H9 (cell line): ENCODE data around the gene GPD1. TPM values are rescaled to one million over a fixed set of nuclear protein-coding genes. Genes with fewer than 3 reads are reported as not detected.
A peak's percentile ranks its signal among the peaks of the same experiment; 100 is the strongest.
"Not testable (repeated sequence)": the region's sequence is repeated elsewhere in the genome, so short reads cannot be mapped to it uniquely, and the experiment has no call there.

ENCODE experiments used
- DNase-seq: peaks from one replicate; pipeline ENCODE4 v3.0.0-alpha.2; 2017
- H2AFZ ChIP-seq: one replicate; pipeline ENCODE4 v1.6.1; 2013; ENCODE audit warnings: mild to moderate bottlenecking, low read length, control low read depth, moderate library complexity
- H2AK5ac ChIP-seq: 2 replicates; pipeline ENCODE4 v1.6.1; 2013; ENCODE audit warnings: low read length, control low read depth, mixed read lengths; ENCODE audit not compliant: insufficient read length
- H2BK120ac ChIP-seq: one replicate; pipeline ENCODE4 v1.6.1; 2013; ENCODE audit warnings: low read depth, mild to moderate bottlenecking, low read length, control low read depth, inconsistent platforms; ENCODE audit not compliant: poor library complexity, severe bottlenecking
- H2BK12ac ChIP-seq: 2 replicates; pipeline ENCODE4 v1.6.1; 2013; ENCODE audit warnings: low read length, control low read depth, mixed read lengths, low read depth; ENCODE audit not compliant: insufficient read length
- H2BK15ac ChIP-seq: 2 replicates; pipeline ENCODE4 v1.6.1; 2013; ENCODE audit warnings: low read depth, low read length, control low read depth
- H2BK20ac ChIP-seq: one replicate; pipeline ENCODE4 v1.6.1; 2013; ENCODE audit warnings: low read depth, mild to moderate bottlenecking, low read length, control low read depth, inconsistent platforms; ENCODE audit not compliant: poor library complexity, severe bottlenecking
- H2BK5ac ChIP-seq: 2 replicates; pipeline ENCODE4 v1.6.1; 2013; ENCODE audit warnings: low read length, control low read depth, mixed read lengths; ENCODE audit not compliant: insufficient read length
- H3K14ac ChIP-seq: 2 replicates; pipeline ENCODE4 v1.6.1; 2013; ENCODE audit warnings: low read length, control low read depth; ENCODE audit not compliant: insufficient read depth
- H3K18ac ChIP-seq: 2 replicates; pipeline ENCODE4 v1.6.1; 2013; ENCODE audit warnings: low read depth, mild to moderate bottlenecking, mixed read lengths, low read length, control low read depth; ENCODE audit not compliant: insufficient read length
- H3K23ac ChIP-seq: 2 replicates; pipeline ENCODE4 v1.6.1; 2013; ENCODE audit warnings: low read length, control low read depth, mixed read lengths, low read depth; ENCODE audit not compliant: insufficient read length
- H3K23me2 ChIP-seq: 2 replicates; pipeline ENCODE4 v1.6.1; 2013; ENCODE audit warnings: low read depth, mild to moderate bottlenecking, mixed read lengths, low read length, control low read depth; ENCODE audit not compliant: insufficient read length, poor library complexity, severe bottlenecking
- H3K27ac ChIP-seq: 2 replicates; pipeline ENCODE4 v1.5.1; 2013; ENCODE audit warnings: low read length, control low read depth, mixed read lengths, low read depth; ENCODE audit not compliant: insufficient read length
- H3K27me3 ChIP-seq: 2 replicates; pipeline ENCODE4 v1.6.1; 2013; ENCODE audit warnings: low read length, control low read depth, inconsistent platforms; ENCODE audit not compliant: insufficient read depth
- H3K4ac ChIP-seq: 2 replicates; pipeline ENCODE4 v1.6.1; 2013; ENCODE audit warnings: low read depth, mild to moderate bottlenecking, control low read depth, inconsistent platforms, low read length, moderate library complexity
- H3K4me1 ChIP-seq: 2 replicates; pipeline ENCODE4 v1.6.1; 2013; ENCODE audit warnings: low read length, control low read depth, inconsistent platforms; ENCODE audit not compliant: insufficient read depth
- H3K4me2 ChIP-seq: 2 replicates; pipeline ENCODE4 v1.6.1; 2013; ENCODE audit warnings: low read length, control low read depth, mixed read lengths; ENCODE audit not compliant: insufficient read length, insufficient read depth
- H3K56ac ChIP-seq: 2 replicates; pipeline ENCODE4 v1.6.1; 2013; ENCODE audit warnings: low read depth, mild to moderate bottlenecking, mixed read lengths, low read length, control low read depth; ENCODE audit not compliant: insufficient read length
- H3K79me1 ChIP-seq: 2 replicates; pipeline ENCODE4 v1.6.1; 2013; ENCODE audit warnings: low read depth, mild to moderate bottlenecking, moderate library complexity, low read length, control low read depth, inconsistent platforms; ENCODE audit not compliant: insufficient read depth, poor library complexity, severe bottlenecking
- H3K79me2 ChIP-seq: 2 replicates; pipeline ENCODE4 v1.6.1; 2013; ENCODE audit warnings: low read length, control low read depth, inconsistent platforms; ENCODE audit not compliant: insufficient read depth
- H3K9ac ChIP-seq: 2 replicates; pipeline ENCODE4 v1.6.1; 2013; ENCODE audit warnings: low read length, control low read depth, mixed read lengths; ENCODE audit not compliant: insufficient read length; ENCODE audit errors: extremely low read depth
- H3K9me3 ChIP-seq: one replicate; pipeline ENCODE4 v1.6.1; 2013; ENCODE audit warnings: low read depth, low read length, inconsistent platforms; ENCODE audit not compliant: control insufficient read depth
- H3T11ph ChIP-seq: one replicate; pipeline ENCODE4 v1.6.1; 2013; ENCODE audit warnings: mild to moderate bottlenecking, low read length, control low read depth, inconsistent platforms
- H4K20me1 ChIP-seq: one replicate; pipeline ENCODE4 v1.6.1; 2013; ENCODE audit not compliant: control insufficient read depth, insufficient read length, insufficient read depth
- H4K5ac ChIP-seq: 2 replicates; pipeline ENCODE4 v1.6.1; 2013; ENCODE audit warnings: low read depth, mild to moderate bottlenecking, mixed read lengths, low read length, control low read depth; ENCODE audit not compliant: insufficient read length
- H4K8ac ChIP-seq: replicated peaks from 2 replicates; pipeline ENCODE4 v1.6.1; 2013; ENCODE audit warnings: low read length, control low read depth, mixed read lengths, low read depth; ENCODE audit not compliant: insufficient read length
- H4K91ac ChIP-seq: 2 replicates; pipeline ENCODE4 v1.6.1; 2013; ENCODE audit warnings: low read depth, mild to moderate bottlenecking, moderate library complexity, mixed read lengths, low read length, control low read depth; ENCODE audit not compliant: insufficient read length
- H3K27ac Mint-ChIP-seq, 3 experiments: 2 replicates in 2 of 3; 3 replicates in 1 of 3; pipeline ENCODE4 v1.8.0; 2020 to 2021; ENCODE audit warnings: mixed read lengths in 3 of 3, mild to moderate bottlenecking in 1 of 3, moderate library complexity in 1 of 3
- H3K27me3 Mint-ChIP-seq: 2 replicates; pipeline ENCODE4 v1.8.0; 2021; ENCODE audit warnings: low read depth, mild to moderate bottlenecking, moderate library complexity, mixed read lengths
- H3K36me3 Mint-ChIP-seq, 3 experiments: 2 replicates in 2 of 3; 3 replicates in 1 of 3; pipeline ENCODE4 v1.8.0; 2020 to 2021; ENCODE audit warnings: low read depth in 3 of 3, mixed read lengths in 3 of 3; ENCODE audit not compliant: insufficient read depth in 1 of 3
- H3K4me1 Mint-ChIP-seq, 2 experiments: 2 replicates each; pipeline ENCODE4 v1.8.0; 2020; ENCODE audit warnings: mixed read lengths in 2 of 2
- H3K4me3 Mint-ChIP-seq, 2 experiments: 2 replicates in 1 of 2; 3 replicates in 1 of 2; pipeline ENCODE4 v1.8.0; 2020 to 2021; ENCODE audit warnings: mild to moderate bottlenecking in 2 of 2, mixed read lengths in 2 of 2, moderate library complexity in 1 of 2
- H3K9me3 Mint-ChIP-seq, 2 experiments: 2 replicates in 1 of 2; 3 replicates in 1 of 2; pipeline ENCODE4 v1.8.0; 2020; ENCODE audit warnings: mild to moderate bottlenecking in 2 of 2, mixed read lengths in 2 of 2, moderate library complexity in 1 of 2
- CTCF ChIP-seq: fragments of 200-600 bp; sonication (generic); conservative IDR thresholded peaks from 3 replicates; pipeline ENCODE4 v1.8.0; 2021; ENCODE audit warnings: antibody characterized with exemption, mild to moderate bottlenecking
- WGBS: extraction: QIAGEN DNeasy Blood & Tissue Kit; methylation state at CpG from one replicate; pipeline ENCODE4 v1.1.7; 2013; ENCODE audit warnings: missing lambda C conversion rate, low lambda C conversion rate, mixed read lengths; ENCODE audit not compliant: insufficient read length; ENCODE audit errors: extremely low coverage; 5-methylcytosine and 5-hydroxymethylcytosine counted together
- total RNA-seq: library from RNA; stranded (reverse); gene quantifications from 2 replicates; pipeline ENCODE4 v1.2.1, GENCODE V29; 2021

GPD1 gene
- total RNA-seq, 1 experiment from 2014 or later, result 0.70 TPM

- no peaks in the 10 kb centered on the region for H3K27me3 Mint-ChIP-seq
- Histone ChIP-seq H3K27ac (no peak overlapping the region), H4K8ac (no peak overlapping the region), H3K18ac (no peak overlapping the region), H3K79me2 (no peaks in the 10 kb centered on the region; the same call in 1 of the 2 replicates), H3K4me2 (no peak overlapping the region), H3K27me3 (no peaks in the 10 kb centered on the region), H3T11ph (no peak overlapping the region), H4K5ac (no peak overlapping the region), H3K9ac (no peak overlapping the region), H2BK12ac (no peak overlapping the region), H3K4me1 (no peaks in the 10 kb centered on the region), H3K23ac (no peak overlapping the region), H3K23me2 (no peaks in the 10 kb centered on the region), H2AFZ (no peak overlapping the region), H3K14ac (no peak overlapping the region), H2BK15ac (no peak overlapping the region), H2BK120ac (no peak overlapping the region), H3K4ac (no peak overlapping the region), H3K9me3 (no peaks in the 10 kb centered on the region), H3K56ac (no peak overlapping the region), H2BK20ac (no peak overlapping the region), H2AK5ac (no peak overlapping the region), H4K20me1 (no peaks in the 10 kb centered on the region), H3K79me1 (peaks cover 3% of the 10 kb centered on the region), H4K91ac (no peak overlapping the region), H2BK5ac (no peak overlapping the region)
- WGBS, result no CpG with 5 or more reads among the region's 1 CpG
- peaks cover 0 to 3% of the 10 kb centered on the region in 2 experiments; a peak in 1 of 4 replicates for H3K4me1 Mint-ChIP-seq
- H3K9me3 Mint-ChIP-seq, result no peaks in the 10 kb centered on the region
- H3K27ac Mint-ChIP-seq, result peak overlapping the region in 2 of 3 experiments; percentile 10 to 36; a peak in 6 of 7 replicates
- no peak for TF ChIP-seq CTCF
- no peak overlapping the region for H3K4me3 Mint-ChIP-seq
- no peaks in the 10 kb centered on the region; a peak in 3 of 7 replicates for H3K36me3 Mint-ChIP-seq
- DNase-seq, result no peak
Measured at GRCh38 chr12:50151047-50151687, 47.4 kb downstream of the GPD1 start.

- H3T11ph ChIP-seq, H4K8ac ChIP-seq, H3K4me1 Mint-ChIP-seq, H2AK5ac ChIP-seq, H3K14ac ChIP-seq, H3K27me3 Mint-ChIP-seq, H3K4me3 Mint-ChIP-seq, H4K91ac ChIP-seq, H3K27ac ChIP-seq, H2AFZ ChIP-seq, DNase-seq, H3K9me3 ChIP-seq, H4K20me1 ChIP-seq, H3K23ac ChIP-seq, H3K9ac ChIP-seq, H2BK12ac ChIP-seq, H3K4me2 ChIP-seq, H3K27ac Mint-ChIP-seq, H3K18ac ChIP-seq, H3K56ac ChIP-seq, H2BK120ac ChIP-seq, H3K9me3 Mint-ChIP-seq, H3K79me1 ChIP-seq, H3K23me2 ChIP-seq, H3K27me3 ChIP-seq, H2BK15ac ChIP-seq, H2BK5ac ChIP-seq, H3K79me2 ChIP-seq, H4K5ac ChIP-seq, H2BK20ac ChIP-seq, H3K4ac ChIP-seq, H3K4me1 ChIP-seq: not testable (repeated sequence)
- no CpG with 5 or more reads among the region's 5 CpGs for WGBS
- peaks cover 11 to 14% (median 12%) of the 10 kb centered on the region in 3 experiments for H3K36me3 Mint-ChIP-seq
Measured at GRCh38 chr12:50154947-50155346, 51.1 kb downstream of the GPD1 start.
